ENCODE measurements around the gene OR51M1. TPM values are rescaled to one million over a fixed set of nuclear protein-coding genes. Genes with fewer than 3 reads are reported as not detected.

OR51M1 gene
- total and polyA plus RNA-seq, 2 donors (not counting 3 experiments of a cell fraction or from before 2014, with no cell fraction given) = not detected

- H3K9me1 ChIP-seq (replicated peaks; ENCODE audit: control insufficient read depth, extremely low read depth, insufficient read depth, low read length) = no peaks in the 10 kb centered on the region
- intact Hi-C loops (cut with micrococcal nuclease) = no loop called here
- H3K9me3 ChIP-seq (replicated peaks; ENCODE audit: control insufficient read depth, insufficient read depth, low read length) = no peaks in the 10 kb centered on the region
- H3K4me2 ChIP-seq (ENCODE audit: insufficient read depth, low read length) = no peak overlapping the region
- no TSS peak for BruUV-seq (replicated peaks)
- H3K4me1 ChIP-seq (ENCODE audit: control insufficient read depth, extremely low read depth, insufficient read depth, low read length) = no peaks in the 10 kb centered on the region
- H3K27ac ChIP-seq (ENCODE audit: insufficient read depth, low read depth, low read length) = no peak overlapping the region
- H3K36me3 ChIP-seq (ENCODE audit: control insufficient read depth in 2 of 2, extremely low read depth in 1 of 2, insufficient read depth in 2 of 2, low read length in 2 of 2) = no peaks in the 10 kb centered on the region
- H3K4me3 ChIP-seq (replicated peaks in 1 of 3; ENCODE audit: insufficient read depth in 1 of 3, low read depth in 1 of 3, low read length in 3 of 3) = no peak overlapping the region
- H3K79me2 ChIP-seq (ENCODE audit: control insufficient read depth, insufficient read depth, low read length) = no peaks in the 10 kb centered on the region
- H3K27me3 ChIP-seq (ENCODE audit: control insufficient read depth in 2 of 2, insufficient read depth in 2 of 2, low read length in 2 of 2) = no peaks in the 10 kb centered on the region
- ChIA-PET POLR2A (no interaction called here), CTCF (no interaction called here)
- H4K20me1 ChIP-seq (replicated peaks; ENCODE audit: control insufficient read depth, extremely low read depth, insufficient read depth, low read length) = no peaks in the 10 kb centered on the region
- no peak for TF ChIP-seq MYC (IDR thresholded peaks at IDR 0.05; ENCODE audit: low read depth, low read length)
- no peak for TF ChIP-seq FOS (IDR thresholded peaks at IDR 0.05; ENCODE audit: borderline replicate concordance, insufficient read depth, low read length)
- no peak for DNase-seq (ENCODE audit: low read depth, low spot score)
- dilution Hi-C loops (cut with MboI; ENCODE audit: extremely low pct_ligation_motif_present, low sequenced_read_pairs) = no loop called here
- FAIRE-seq = no peak
- H2AFZ ChIP-seq (ENCODE audit: low read depth, low read length) = no peak overlapping the region
- H3K9ac ChIP-seq (replicated peaks; ENCODE audit: extremely low read depth, insufficient read depth, low read length) = no peak overlapping the region
These were observed 10.5 kb downstream of the OR51M1 start for GRCh38 chr11:5394091-5394490.

- Histone ChIP-seq H3K27me3 (ENCODE audit: control insufficient read depth in 2 of 2, insufficient read depth in 2 of 2, low read length in 2 of 2) (no peaks in the 10 kb centered on the region), H3K4me1 (ENCODE audit: control insufficient read depth, extremely low read depth, insufficient read depth, low read length) (no peaks in the 10 kb centered on the region), H3K9me3 (replicated peaks; ENCODE audit: control insufficient read depth, insufficient read depth, low read length) (no peaks in the 10 kb centered on the region), H3K4me3 (replicated peaks in 1 of 3; ENCODE audit: insufficient read depth in 1 of 3, low read depth in 1 of 3, low read length in 3 of 3) (no peak overlapping the region), H2AFZ (ENCODE audit: low read depth, low read length) (no peak overlapping the region), H3K9ac (replicated peaks; ENCODE audit: extremely low read depth, insufficient read depth, low read length) (no peak overlapping the region), H3K79me2 (ENCODE audit: control insufficient read depth, insufficient read depth, low read length) (no peaks in the 10 kb centered on the region), H3K27ac (ENCODE audit: insufficient read depth, low read depth, low read length) (no peak overlapping the region), H3K4me2 (ENCODE audit: insufficient read depth, low read length) (no peak overlapping the region), H3K36me3 (ENCODE audit: control insufficient read depth in 2 of 2, extremely low read depth in 1 of 2, insufficient read depth in 2 of 2, low read length in 2 of 2) (no peaks in the 10 kb centered on the region), H3K9me1 (replicated peaks; ENCODE audit: control insufficient read depth, extremely low read depth, insufficient read depth, low read length) (no peaks in the 10 kb centered on the region), H4K20me1 (replicated peaks; ENCODE audit: control insufficient read depth, extremely low read depth, insufficient read depth, low read length) (no peaks in the 10 kb centered on the region)
- no peak for DNase-seq (ENCODE audit: low read depth, low spot score)
- ChIA-PET POLR2A (no interaction called here), CTCF (no interaction called here)
- dilution Hi-C loops (cut with MboI; ENCODE audit: extremely low pct_ligation_motif_present, low sequenced_read_pairs) (no loop called here), intact Hi-C loops (cut with micrococcal nuclease) (no loop called here)
- no TSS peak for BruUV-seq (replicated peaks)
- TF ChIP-seq POLR2A (IDR thresholded peaks at IDR 0.05; ENCODE audit: low read depth, low read length) (no peak), MYC (IDR thresholded peaks at IDR 0.05; ENCODE audit: low read depth, low read length) (no peak), JUN (IDR thresholded peaks at IDR 0.05; ENCODE audit: borderline replicate concordance, insufficient read depth, insufficient read length, low read depth) (no peak), EZH2 (IDR thresholded peaks at IDR 0.05; ENCODE audit: borderline replicate concordance, low read depth, low read length, severe bottlenecking) (no peak), GATA2 (IDR thresholded peaks at IDR 0.05; ENCODE audit: insufficient read depth, insufficient read length, low read depth, low read length) (no peak), POLR2AphosphoS5 (IDR thresholded peaks at IDR 0.05; ENCODE audit: insufficient read depth, low read depth, low read length) (no peak), FOS (IDR thresholded peaks at IDR 0.05; ENCODE audit: borderline replicate concordance, insufficient read depth, low read length) (no peak)
- TF ChIP-seq, protein P1, sequence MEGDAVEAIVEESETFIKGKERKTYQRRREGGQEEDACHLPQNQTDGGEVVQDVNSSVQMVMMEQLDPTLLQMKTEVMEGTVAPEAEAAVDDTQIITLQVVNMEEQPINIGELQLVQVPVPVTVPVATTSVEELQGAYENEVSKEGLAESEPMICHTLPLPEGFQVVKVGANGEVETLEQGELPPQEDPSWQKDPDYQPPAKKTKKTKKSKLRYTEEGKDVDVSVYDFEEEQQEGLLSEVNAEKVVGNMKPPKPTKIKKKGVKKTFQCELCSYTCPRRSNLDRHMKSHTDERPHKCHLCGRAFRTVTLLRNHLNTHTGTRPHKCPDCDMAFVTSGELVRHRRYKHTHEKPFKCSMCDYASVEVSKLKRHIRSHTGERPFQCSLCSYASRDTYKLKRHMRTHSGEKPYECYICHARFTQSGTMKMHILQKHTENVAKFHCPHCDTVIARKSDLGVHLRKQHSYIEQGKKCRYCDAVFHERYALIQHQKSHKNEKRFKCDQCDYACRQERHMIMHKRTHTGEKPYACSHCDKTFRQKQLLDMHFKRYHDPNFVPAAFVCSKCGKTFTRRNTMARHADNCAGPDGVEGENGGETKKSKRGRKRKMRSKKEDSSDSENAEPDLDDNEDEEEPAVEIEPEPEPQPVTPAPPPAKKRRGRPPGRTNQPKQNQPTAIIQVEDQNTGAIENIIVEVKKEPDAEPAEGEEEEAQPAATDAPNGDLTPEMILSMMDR (IDR thresholded peaks at IDR 0.05; ENCODE audit: extremely low read depth in 1 of 2, insufficient read depth in 1 of 2, low read depth in 1 of 2, low read length in 2 of 2) = no peak
- TF ChIP-seq, protein P2, sequence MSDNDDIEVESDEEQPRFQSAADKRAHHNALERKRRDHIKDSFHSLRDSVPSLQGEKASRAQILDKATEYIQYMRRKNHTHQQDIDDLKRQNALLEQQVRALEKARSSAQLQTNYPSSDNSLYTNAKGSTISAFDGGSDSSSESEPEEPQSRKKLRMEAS (IDR thresholded peaks at IDR 0.05; ENCODE audit: insufficient read depth, insufficient read length) = no peak
- FAIRE-seq = no peak
These were observed 15.3 kb downstream of the OR51M1 start for GRCh38 chr11:5398936-5399335.

All from endothelial cell of umbilical vein (primary cell).